Measurements from ENCODE around the gene WDR81.
A peak's percentile ranks its signal among the peaks of the same experiment; 100 is the strongest.

Gene WDR81

DNA sequence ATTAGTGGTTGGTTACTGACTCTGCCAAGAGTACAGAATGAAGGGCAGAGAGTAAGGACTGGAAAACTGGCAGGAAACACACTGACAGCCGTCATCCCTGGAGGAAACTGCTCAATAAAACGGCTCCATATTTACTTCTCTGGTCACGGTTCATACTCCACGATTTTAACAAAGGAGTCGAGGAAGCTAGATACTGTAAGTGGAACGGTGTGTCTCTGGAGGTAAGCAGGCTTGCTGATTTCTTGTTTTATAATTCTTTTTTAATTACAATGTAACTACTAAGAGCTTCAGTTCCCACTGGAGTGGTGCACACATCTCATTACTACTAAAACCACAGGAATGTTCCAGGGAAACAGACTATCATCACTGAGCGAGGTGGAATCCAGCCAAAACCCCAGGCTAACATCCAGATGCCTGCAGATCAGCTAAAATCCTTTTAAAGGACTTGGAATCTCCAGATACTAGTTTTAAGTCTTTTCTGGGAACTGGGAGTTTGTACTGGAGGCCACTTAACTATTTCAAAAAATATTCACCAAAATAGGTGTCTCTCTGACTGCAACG, 55.1 kb downstream of the WDR81 start (continued):
- TF ChIP-seq PRDM4 (tag by site-specific recombination; IDR thresholded peaks at IDR 0.05), result no peak
- no peak for TF ChIP-seq ZBTB7A (tag by site-specific recombination; IDR thresholded peaks at IDR 0.05; ENCODE audit: low read depth)
- TF ChIP-seq ZNF132 (tag by site-specific recombination; IDR thresholded peaks at IDR 0.05; ENCODE audit: borderline replicate concordance), result no peak
- TF ChIP-seq ZNF133 (tag by site-specific recombination; IDR thresholded peaks at IDR 0.05), result no peak
- TF ChIP-seq KLF9 (tag by site-specific recombination; IDR thresholded peaks at IDR 0.05; ENCODE audit: low read depth), result no peak
- TF ChIP-seq ZNF600 (tag by site-specific recombination; IDR thresholded peaks at IDR 0.05), result 0 out of 2 replicates have a peak, but pooled peaks have one; percentile 19
- no peak for TF ChIP-seq ZNF48 (tag by site-specific recombination; IDR thresholded peaks at IDR 0.05)
- peak; percentile 95 for TF ChIP-seq ZNF18 (tag by site-specific recombination; IDR thresholded peaks at IDR 0.05)
- no peak for TF ChIP-seq ZNF114 (tag by site-specific recombination; IDR thresholded peaks at IDR 0.05)
- TF ChIP-seq, protein P1, sequence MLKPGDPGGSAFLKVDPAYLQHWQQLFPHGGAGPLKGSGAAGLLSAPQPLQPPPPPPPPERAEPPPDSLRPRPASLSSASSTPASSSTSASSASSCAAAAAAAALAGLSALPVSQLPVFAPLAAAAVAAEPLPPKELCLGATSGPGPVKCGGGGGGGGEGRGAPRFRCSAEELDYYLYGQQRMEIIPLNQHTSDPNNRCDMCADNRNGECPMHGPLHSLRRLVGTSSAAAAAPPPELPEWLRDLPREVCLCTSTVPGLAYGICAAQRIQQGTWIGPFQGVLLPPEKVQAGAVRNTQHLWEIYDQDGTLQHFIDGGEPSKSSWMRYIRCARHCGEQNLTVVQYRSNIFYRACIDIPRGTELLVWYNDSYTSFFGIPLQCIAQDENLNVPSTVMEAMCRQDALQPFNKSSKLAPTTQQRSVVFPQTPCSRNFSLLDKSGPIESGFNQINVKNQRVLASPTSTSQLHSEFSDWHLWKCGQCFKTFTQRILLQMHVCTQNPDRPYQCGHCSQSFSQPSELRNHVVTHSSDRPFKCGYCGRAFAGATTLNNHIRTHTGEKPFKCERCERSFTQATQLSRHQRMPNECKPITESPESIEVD (tag by site-specific recombination; IDR thresholded peaks at IDR 0.05), result peak; percentile 58
- no peak for TF ChIP-seq KLF16 (tag by site-specific recombination; IDR thresholded peaks at IDR 0.05)

DNA sequence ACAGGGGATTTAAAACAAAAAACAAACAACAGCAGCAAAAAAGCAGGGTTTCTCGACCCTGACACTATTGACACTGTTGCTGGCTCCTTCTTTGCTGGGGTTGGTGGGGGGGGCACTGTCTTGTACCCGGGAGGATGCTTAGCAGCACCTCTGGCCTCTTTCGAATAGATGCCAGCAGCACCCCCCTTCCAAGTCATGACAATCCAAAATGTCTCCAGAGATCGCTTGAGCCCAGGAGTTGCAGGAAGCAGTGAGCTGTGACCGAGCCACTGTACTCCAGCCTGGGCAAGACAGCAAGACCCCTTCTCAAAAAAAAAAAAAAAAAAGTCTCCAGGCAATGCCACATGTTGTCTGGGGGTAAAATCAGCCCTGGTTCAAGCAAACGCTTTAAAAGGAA, 57.7 kb downstream of the WDR81 start:
- Histone ChIP-seq H3K9me3 (ENCODE audit: control insufficient read depth, insufficient read depth, low read depth, low read length) (no peaks in the 10 kb centered on the region), H3K4me3 (ENCODE audit: low read depth, low read length) (no peak overlapping the region), H3K27ac (ENCODE audit: extremely low read depth, low read depth, low read length) (no peak overlapping the region), H3K36me3 (ENCODE audit: control insufficient read depth in 2 of 2, insufficient read depth in 1 of 2, low read length in 2 of 2) (peaks cover 32 to 86% of the 10 kb centered on the region in 2 experiments), H3K4me1 (ENCODE audit: control insufficient read depth, insufficient read depth, low read length) (peaks cover 8% of the 10 kb centered on the region)
- POLR2A ChIA-PET, result interaction anchor here (0.6 to 0.9 kb wide), 2 partner anchors 10 to 66 kb away, joined by 4 to 5 read pairs; no protein-coding TSS in a partner anchor
- TF ChIP-seq, protein P2, sequence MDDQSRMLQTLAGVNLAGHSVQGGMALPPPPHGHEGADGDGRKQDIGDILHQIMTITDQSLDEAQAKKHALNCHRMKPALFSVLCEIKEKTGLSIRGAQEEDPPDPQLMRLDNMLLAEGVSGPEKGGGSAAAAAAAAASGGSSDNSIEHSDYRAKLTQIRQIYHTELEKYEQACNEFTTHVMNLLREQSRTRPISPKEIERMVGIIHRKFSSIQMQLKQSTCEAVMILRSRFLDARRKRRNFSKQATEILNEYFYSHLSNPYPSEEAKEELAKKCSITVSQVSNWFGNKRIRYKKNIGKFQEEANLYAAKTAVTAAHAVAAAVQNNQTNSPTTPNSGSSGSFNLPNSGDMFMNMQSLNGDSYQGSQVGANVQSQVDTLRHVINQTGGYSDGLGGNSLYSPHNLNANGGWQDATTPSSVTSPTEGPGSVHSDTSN (CRISPR knock-in tag; IDR thresholded peaks at IDR 0.05), result no peak
- TF ChIP-seq ZNF121 (tag by site-specific recombination; IDR thresholded peaks at IDR 0.05), result peak; percentile 90
- CTCF ChIA-PET, result interaction anchor here (0.6 to 8.9 kb wide), 6 partner anchors 10 to 113 kb away, joined by 3 to 104 read pairs (median 14); partner anchors contain the start of gene WDR81

DNA sequence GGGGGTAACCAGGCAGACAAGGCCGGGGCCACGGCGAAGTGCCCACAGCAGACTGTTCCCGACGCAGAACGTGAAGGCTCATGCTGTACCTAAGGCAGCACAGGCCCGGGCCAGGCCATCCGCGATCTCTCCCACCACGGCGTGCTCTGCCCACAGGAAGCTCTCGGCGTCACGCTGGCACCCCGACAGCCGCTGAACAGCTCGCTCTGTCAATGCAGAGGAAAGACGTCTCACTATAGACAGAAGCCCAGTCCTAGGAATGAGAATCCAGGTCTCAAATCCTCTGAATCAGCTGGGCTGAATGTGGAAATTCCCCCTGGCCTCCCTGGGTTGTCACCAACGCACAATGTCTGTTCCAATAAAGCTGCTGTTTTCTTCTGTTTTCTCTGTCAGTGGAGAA, 58.8 kb downstream of the WDR81 start:
- H3K27ac ChIP-seq (ENCODE audit: extremely low read depth, low read depth, low read length), result no peak overlapping the region
- ChIA-PET CTCF (interaction anchor here (0.9 to 8.9 kb wide), 19 partner anchors 10 to 243 kb away, joined by 3 to 104 read pairs (median 6); partner anchors contain the start of genes RPA1, SERPINF1, SMYD4 and WDR81), POLR2A (interaction anchor here (0.6 to 1.7 kb wide), 7 partner anchors 10 to 99 kb away, joined by 3 to 18 read pairs (median 3); partner anchors contain the start of gene SERPINF1)
- H3K4me1 ChIP-seq (ENCODE audit: control insufficient read depth, insufficient read depth, low read length), result peaks cover 11% of the 10 kb centered on the region
- no peaks in the 10 kb centered on the region for H3K9me3 ChIP-seq (ENCODE audit: control insufficient read depth, insufficient read depth, low read depth, low read length)
- H3K36me3 ChIP-seq (ENCODE audit: control insufficient read depth in 2 of 2, insufficient read depth in 1 of 2, low read length in 2 of 2), result peaks cover 29 to 81% of the 10 kb centered on the region in 2 experiments
- no peak overlapping the region for H3K4me3 ChIP-seq (ENCODE audit: low read depth, low read length)
- TF ChIP-seq PRDM1 (tag by site-specific recombination; IDR thresholded peaks at IDR 0.05) (no peak), ZNF670 (tag by site-specific recombination; IDR thresholded peaks at IDR 0.05; ENCODE audit: low read depth) (no peak), ZNF266 (tag by site-specific recombination; IDR thresholded peaks at IDR 0.05; ENCODE audit: low read depth) (no peak), ZNF580 (tag by site-specific recombination; IDR thresholded peaks at IDR 0.05) (no peak), ZNF223 (tag by site-specific recombination; IDR thresholded peaks at IDR 0.05) (no peak), ZNF23 (tag by site-specific recombination; IDR thresholded peaks at IDR 0.05; ENCODE audit: borderline replicate concordance) (no peak), ZFHX2 (tag by site-specific recombination; conservative IDR thresholded peaks at IDR 0.05) (no peak), ZFP3 (tag by site-specific recombination; IDR thresholded peaks at IDR 0.05; ENCODE audit: low read depth) (no peak), ZNF843 (tag by site-specific recombination; IDR thresholded peaks at IDR 0.05) (no peak), ZBTB6 (tag by site-specific recombination; IDR thresholded peaks at IDR 0.05) (no peak)
- TF ChIP-seq, protein P3, sequence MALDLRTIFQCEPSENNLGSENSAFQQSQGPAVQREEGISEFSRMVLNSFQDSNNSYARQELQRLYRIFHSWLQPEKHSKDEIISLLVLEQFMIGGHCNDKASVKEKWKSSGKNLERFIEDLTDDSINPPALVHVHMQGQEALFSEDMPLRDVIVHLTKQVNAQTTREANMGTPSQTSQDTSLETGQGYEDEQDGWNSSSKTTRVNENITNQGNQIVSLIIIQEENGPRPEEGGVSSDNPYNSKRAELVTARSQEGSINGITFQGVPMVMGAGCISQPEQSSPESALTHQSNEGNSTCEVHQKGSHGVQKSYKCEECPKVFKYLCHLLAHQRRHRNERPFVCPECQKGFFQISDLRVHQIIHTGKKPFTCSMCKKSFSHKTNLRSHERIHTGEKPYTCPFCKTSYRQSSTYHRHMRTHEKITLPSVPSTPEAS (tag by site-specific recombination; IDR thresholded peaks at IDR 0.05), result no peak

Data from HEK293 (cell line).